ENCODE results near the gene TBC1D22A.

Gene TBC1D22A

GRCh38 chr22:47199261-47199978 is 437.0 kb downstream of the TBC1D22A start:
- DNase-seq (ENCODE audit: insufficient read length, low spot score), result no peak
- FAIRE-seq, result no peak

GRCh38 chr22:47199979-47200272 is 437.5 kb downstream of the TBC1D22A start:
- DNase-seq (ENCODE audit: insufficient read length, low spot score) (no peak), FAIRE-seq (no peak)

GRCh38 chr22:47200273-47201051 is 438.0 kb downstream of the TBC1D22A start:
- no peak for DNase-seq (ENCODE audit: insufficient read length, low spot score)
- FAIRE-seq, result no peak

- FAIRE-seq, result no peak
- DNase-seq (ENCODE audit: insufficient read length, low spot score), result no peak
These were observed 438.9 kb downstream of the TBC1D22A start for GRCh38 chr22:47201186-47201995.

GRCh38 chr22:47201996-47202818 is 439.8 kb downstream of the TBC1D22A start:
- FAIRE-seq (no peak), DNase-seq (ENCODE audit: insufficient read length, low spot score) (no peak)

- FAIRE-seq (no peak), DNase-seq (ENCODE audit: insufficient read length, low spot score) (no peak)
These were observed 440.5 kb downstream of the TBC1D22A start for GRCh38 chr22:47202819-47203553.

GRCh38 chr22:47203554-47203991 is 441.1 kb downstream of the TBC1D22A start:
- FAIRE-seq, result no peak
- no peak for DNase-seq (ENCODE audit: insufficient read length, low spot score)

- DNase-seq (ENCODE audit: insufficient read length, low spot score) (no peak), FAIRE-seq (no peak)
These were observed 441.8 kb downstream of the TBC1D22A start for GRCh38 chr22:47204002-47204979.

- no peak for DNase-seq (ENCODE audit: insufficient read length, low spot score)
- FAIRE-seq, result no peak
These were observed 442.6 kb downstream of the TBC1D22A start for GRCh38 chr22:47205081-47205491.

- DNase-seq (ENCODE audit: insufficient read length, low spot score) (no peak), FAIRE-seq (no peak)
These were observed 443.1 kb downstream of the TBC1D22A start for GRCh38 chr22:47205554-47205953.

- no peak for FAIRE-seq
- DNase-seq (ENCODE audit: insufficient read length, low spot score), result no peak
These were observed 443.7 kb downstream of the TBC1D22A start for GRCh38 chr22:47206164-47206563.

GRCh38 chr22:47206666-47207218 is 444.3 kb downstream of the TBC1D22A start:
- DNase-seq (ENCODE audit: insufficient read length, low spot score) (no peak), FAIRE-seq (no peak)

- no peak for FAIRE-seq
- no peak for DNase-seq (ENCODE audit: insufficient read length, low spot score)
These were observed 444.9 kb downstream of the TBC1D22A start for GRCh38 chr22:47207387-47207786.

GRCh38 chr22:47207846-47208554 is 445.6 kb downstream of the TBC1D22A start:
- DNase-seq (ENCODE audit: insufficient read length, low spot score), result no peak
- FAIRE-seq, result no peak

- FAIRE-seq (no peak), DNase-seq (ENCODE audit: insufficient read length, low spot score) (no peak)
These were observed 446.2 kb downstream of the TBC1D22A start for GRCh38 chr22:47208630-47209029.

- no peak for FAIRE-seq
- no peak for DNase-seq (ENCODE audit: insufficient read length, low spot score)
These were observed 446.6 kb downstream of the TBC1D22A start for GRCh38 chr22:47209040-47209514.

- FAIRE-seq, result no peak
These were observed 447.1 kb downstream of the TBC1D22A start for GRCh38 chr22:47209547-47210023.

More at GRCh38 chr22:47209547-47210023, 447.1 kb downstream of the TBC1D22A start:
- no peak for DNase-seq (ENCODE audit: insufficient read length, low spot score)

Measured in HTR-8/SVneo (cell line).